HL-60 (cell line): ENCODE results near the gene PTPRD.

Experiments
- GABPA ChIP-seq: IDR thresholded peaks from 2 replicates; pipeline ENCODE4 v1.6.1; 2012; ENCODE audit warnings: low read depth
- POLR2AphosphoS5 ChIP-seq: IDR thresholded peaks from 2 replicates; pipeline ENCODE4 v1.6.1; 2012; ENCODE audit warnings: low read depth
- SPI1 ChIP-seq: IDR thresholded peaks from 2 replicates; pipeline ENCODE4 v1.6.1; 2012; ENCODE audit warnings: low read depth, mild to moderate bottlenecking, borderline replicate concordance
- TF ChIP-seq, protein P1 (sequence below): IDR thresholded peaks from one replicate; pipeline ENCODE4 v1.5.1; 2011; ENCODE audit warnings: low read length, control low read depth, inconsistent platforms; ENCODE audit not compliant: insufficient read depth
- TF ChIP-seq, protein P2 (sequence below): IDR thresholded peaks from 2 replicates; pipeline ENCODE4 v1.6.1; 2012; ENCODE audit warnings: low read depth; ENCODE audit not compliant: insufficient replicate concordance

DNA sequence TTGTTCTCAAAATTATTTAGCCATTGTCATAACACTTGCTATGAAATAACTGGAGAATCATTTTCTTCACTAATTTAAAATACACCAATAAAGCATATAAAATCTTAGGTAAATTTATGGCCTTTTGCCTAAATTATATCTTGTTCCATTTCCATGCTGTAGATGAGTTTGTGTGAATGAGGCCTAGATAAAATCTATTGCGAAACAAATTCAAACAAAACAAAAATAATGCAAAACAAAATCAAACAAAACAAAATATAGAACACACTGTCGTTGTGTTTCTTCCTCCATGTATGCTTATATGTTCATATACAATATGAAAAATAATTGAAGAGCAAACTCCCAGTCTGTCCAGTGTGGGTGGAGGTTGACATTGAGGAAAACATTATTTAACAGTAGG lies 1020.7 kb downstream of the PTPRD start:
- TF ChIP-seq, protein P1, sequence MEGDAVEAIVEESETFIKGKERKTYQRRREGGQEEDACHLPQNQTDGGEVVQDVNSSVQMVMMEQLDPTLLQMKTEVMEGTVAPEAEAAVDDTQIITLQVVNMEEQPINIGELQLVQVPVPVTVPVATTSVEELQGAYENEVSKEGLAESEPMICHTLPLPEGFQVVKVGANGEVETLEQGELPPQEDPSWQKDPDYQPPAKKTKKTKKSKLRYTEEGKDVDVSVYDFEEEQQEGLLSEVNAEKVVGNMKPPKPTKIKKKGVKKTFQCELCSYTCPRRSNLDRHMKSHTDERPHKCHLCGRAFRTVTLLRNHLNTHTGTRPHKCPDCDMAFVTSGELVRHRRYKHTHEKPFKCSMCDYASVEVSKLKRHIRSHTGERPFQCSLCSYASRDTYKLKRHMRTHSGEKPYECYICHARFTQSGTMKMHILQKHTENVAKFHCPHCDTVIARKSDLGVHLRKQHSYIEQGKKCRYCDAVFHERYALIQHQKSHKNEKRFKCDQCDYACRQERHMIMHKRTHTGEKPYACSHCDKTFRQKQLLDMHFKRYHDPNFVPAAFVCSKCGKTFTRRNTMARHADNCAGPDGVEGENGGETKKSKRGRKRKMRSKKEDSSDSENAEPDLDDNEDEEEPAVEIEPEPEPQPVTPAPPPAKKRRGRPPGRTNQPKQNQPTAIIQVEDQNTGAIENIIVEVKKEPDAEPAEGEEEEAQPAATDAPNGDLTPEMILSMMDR = no peak
- TF ChIP-seq, protein P2, sequence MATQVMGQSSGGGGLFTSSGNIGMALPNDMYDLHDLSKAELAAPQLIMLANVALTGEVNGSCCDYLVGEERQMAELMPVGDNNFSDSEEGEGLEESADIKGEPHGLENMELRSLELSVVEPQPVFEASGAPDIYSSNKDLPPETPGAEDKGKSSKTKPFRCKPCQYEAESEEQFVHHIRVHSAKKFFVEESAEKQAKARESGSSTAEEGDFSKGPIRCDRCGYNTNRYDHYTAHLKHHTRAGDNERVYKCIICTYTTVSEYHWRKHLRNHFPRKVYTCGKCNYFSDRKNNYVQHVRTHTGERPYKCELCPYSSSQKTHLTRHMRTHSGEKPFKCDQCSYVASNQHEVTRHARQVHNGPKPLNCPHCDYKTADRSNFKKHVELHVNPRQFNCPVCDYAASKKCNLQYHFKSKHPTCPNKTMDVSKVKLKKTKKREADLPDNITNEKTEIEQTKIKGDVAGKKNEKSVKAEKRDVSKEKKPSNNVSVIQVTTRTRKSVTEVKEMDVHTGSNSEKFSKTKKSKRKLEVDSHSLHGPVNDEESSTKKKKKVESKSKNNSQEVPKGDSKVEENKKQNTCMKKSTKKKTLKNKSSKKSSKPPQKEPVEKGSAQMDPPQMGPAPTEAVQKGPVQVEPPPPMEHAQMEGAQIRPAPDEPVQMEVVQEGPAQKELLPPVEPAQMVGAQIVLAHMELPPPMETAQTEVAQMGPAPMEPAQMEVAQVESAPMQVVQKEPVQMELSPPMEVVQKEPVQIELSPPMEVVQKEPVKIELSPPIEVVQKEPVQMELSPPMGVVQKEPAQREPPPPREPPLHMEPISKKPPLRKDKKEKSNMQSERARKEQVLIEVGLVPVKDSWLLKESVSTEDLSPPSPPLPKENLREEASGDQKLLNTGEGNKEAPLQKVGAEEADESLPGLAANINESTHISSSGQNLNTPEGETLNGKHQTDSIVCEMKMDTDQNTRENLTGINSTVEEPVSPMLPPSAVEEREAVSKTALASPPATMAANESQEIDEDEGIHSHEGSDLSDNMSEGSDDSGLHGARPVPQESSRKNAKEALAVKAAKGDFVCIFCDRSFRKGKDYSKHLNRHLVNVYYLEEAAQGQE = no peak
- no peak for TF ChIP-seq POLR2AphosphoS5
- TF ChIP-seq GABPA = no peak
- no peak for TF ChIP-seq SPI1
